A673 (cell line): Measurements from ENCODE around the gene CELF4. TPM values are rescaled to one million over a fixed set of nuclear protein-coding genes. Genes with fewer than 3 reads are reported as not detected.

Experiments used
- BruUV-seq: library from RNA; stranded (reverse); fragments of 400-500 nt; replicated peaks from 2 replicates; lab custom pipeline; 2021; lab: Mats Ljungman, UMichigan
- CTCF ChIA-PET: fragments of 300-600 bp; sonication (Branson Sonifier 250); formaldehyde crosslinking; loops from one replicate; lab custom pipeline; 2022; ENCODE audit warnings: antibody characterized with exemption; lab: Charles Lee
- POLR2A ChIA-PET: fragments of 300-600 bp; sonication (Branson Sonifier 250); formaldehyde crosslinking; loops from one replicate; lab custom pipeline; 2022; ENCODE audit warnings: antibody characterized with exemption; ENCODE audit not compliant: low non-redundant PET; lab: Charles Lee
- DNase-seq: peaks from one replicate; pipeline ENCODE4 v3.0.0-alpha.2; 2015; ENCODE audit warnings: low spot score
- H3K27ac ChIP-seq: fragments of 200-600 bp; sonication (generic); 2 replicates; pipeline ENCODE4 v1.5.1; 2016; ENCODE audit warnings: mixed run types, low read depth, mild to moderate bottlenecking, mixed read lengths, antibody characterized with exemption, low read length; ENCODE audit not compliant: poor library complexity, severe bottlenecking
- H3K27me3 ChIP-seq: fragments of 200-600 bp; sonication (generic); replicated peaks from 2 replicates; pipeline ENCODE4 v1.6.1; 2017; ENCODE audit warnings: mixed run types, low read depth, mild to moderate bottlenecking, mixed read lengths, antibody characterized with exemption, low read length; ENCODE audit not compliant: insufficient read depth, poor library complexity
- H3K36me3 ChIP-seq: fragments of 200-600 bp; sonication (generic); 2 replicates; pipeline ENCODE4 v1.6.1; 2016; ENCODE audit warnings: mixed run types, mild to moderate bottlenecking, mixed read lengths, antibody characterized with exemption, low read length; ENCODE audit not compliant: insufficient read depth, poor library complexity, severe bottlenecking
- H3K4me1 ChIP-seq: fragments of 200-600 bp; sonication (generic); 2 replicates; pipeline ENCODE4 v1.6.1; 2017; ENCODE audit warnings: mixed run types, mild to moderate bottlenecking, mixed read lengths, antibody characterized with exemption, low read length; ENCODE audit not compliant: insufficient read depth, poor library complexity, severe bottlenecking
- H3K4me3 ChIP-seq: fragments of 200-600 bp; sonication (generic); 2 replicates; pipeline ENCODE4 v1.5.1; 2016; ENCODE audit warnings: low read depth, mixed run types, mild to moderate bottlenecking, mixed read lengths, low read length; ENCODE audit not compliant: poor library complexity, severe bottlenecking
- H3K9me3 ChIP-seq: fragments of 200-600 bp; sonication (generic); 2 replicates; pipeline ENCODE4 v1.6.1; 2016; ENCODE audit warnings: mixed run types, low read depth, mild to moderate bottlenecking, mixed read lengths, antibody characterized with exemption, low read length; ENCODE audit not compliant: poor library complexity, severe bottlenecking
- EZH2 ChIP-seq: fragments of 200-600 bp; sonication (generic); IDR thresholded peaks from 2 replicates; pipeline ENCODE4 v1.6.1; 2017; ENCODE audit warnings: borderline replicate concordance, low read depth, mild to moderate bottlenecking, mixed read lengths, antibody characterized with exemption, low read length; ENCODE audit not compliant: poor library complexity, severe bottlenecking
- intact Hi-C: fragments of 100-400 bp; cut with micrococcal nuclease; formaldehyde crosslinking; loops from one replicate; pipeline ENCODE4 v1.10.0; 2022; ENCODE audit not compliant: unreplicated experiment
- total RNA-seq: library from RNA; stranded (reverse); gene quantifications from 2 replicates; pipeline ENCODE4 v1.2.3, GENCODE V29; 2021
- TF ChIP-seq, protein P1 (sequence below): fragments of 300-800, 200-600 bp; sonication (generic); conservative IDR thresholded peaks from 2 replicates; pipeline ENCODE4 v1.5.1; 2017; ENCODE audit warnings: low read depth, mild to moderate bottlenecking, antibody characterized with exemption, low read length, moderate library complexity, mixed read lengths

CELF4 gene
- total RNA-seq, 1 experiment from 2014 or later: not detected

DNA sequence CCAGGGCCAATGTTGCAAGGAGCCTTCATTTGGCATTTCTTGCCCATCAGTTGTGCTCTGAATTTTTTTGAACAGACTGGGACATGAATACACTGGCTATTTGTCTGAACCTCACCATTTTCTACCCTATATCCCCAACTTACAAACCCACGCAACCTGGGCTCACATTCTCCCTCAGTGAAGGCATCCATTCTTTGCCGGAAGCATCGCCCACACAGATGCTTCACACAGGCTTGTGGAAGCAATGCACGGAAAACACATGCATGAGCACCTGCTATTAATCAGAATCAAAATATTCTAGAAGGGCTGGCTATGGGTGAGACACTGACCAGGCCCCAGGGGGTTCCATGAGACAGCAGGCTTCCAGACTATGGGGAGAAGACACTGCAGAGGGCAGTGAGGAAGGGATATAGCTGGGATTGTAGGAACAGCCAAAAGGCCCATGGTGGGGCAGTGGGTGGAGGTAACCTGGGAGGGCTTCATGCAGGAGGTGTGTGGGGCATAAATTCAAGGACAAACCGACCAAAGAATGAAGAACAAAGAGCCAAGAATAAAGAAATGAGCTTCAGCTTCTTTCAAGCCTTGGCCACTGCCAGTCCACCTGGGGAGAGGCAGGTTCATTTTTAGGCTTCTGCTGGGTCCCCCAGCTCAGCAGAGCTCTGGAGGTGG is 261.5 kb downstream of the CELF4 start:
- Histone ChIP-seq H3K27me3 (no peaks in the 10 kb centered on the region), H3K36me3 (no peaks in the 10 kb centered on the region), H3K27ac (no peak overlapping the region), H3K4me3 (no peak overlapping the region), H3K9me3 (no peaks in the 10 kb centered on the region), H3K4me1 (peaks cover 6% of the 10 kb centered on the region)
- ChIA-PET POLR2A (no interaction called here), CTCF (no interaction called here)
- no TSS peak for BruUV-seq
- DNase-seq: no peak
- intact Hi-C loops: no loop called here
- TF ChIP-seq EZH2: no peak
- TF ChIP-seq, protein P1, sequence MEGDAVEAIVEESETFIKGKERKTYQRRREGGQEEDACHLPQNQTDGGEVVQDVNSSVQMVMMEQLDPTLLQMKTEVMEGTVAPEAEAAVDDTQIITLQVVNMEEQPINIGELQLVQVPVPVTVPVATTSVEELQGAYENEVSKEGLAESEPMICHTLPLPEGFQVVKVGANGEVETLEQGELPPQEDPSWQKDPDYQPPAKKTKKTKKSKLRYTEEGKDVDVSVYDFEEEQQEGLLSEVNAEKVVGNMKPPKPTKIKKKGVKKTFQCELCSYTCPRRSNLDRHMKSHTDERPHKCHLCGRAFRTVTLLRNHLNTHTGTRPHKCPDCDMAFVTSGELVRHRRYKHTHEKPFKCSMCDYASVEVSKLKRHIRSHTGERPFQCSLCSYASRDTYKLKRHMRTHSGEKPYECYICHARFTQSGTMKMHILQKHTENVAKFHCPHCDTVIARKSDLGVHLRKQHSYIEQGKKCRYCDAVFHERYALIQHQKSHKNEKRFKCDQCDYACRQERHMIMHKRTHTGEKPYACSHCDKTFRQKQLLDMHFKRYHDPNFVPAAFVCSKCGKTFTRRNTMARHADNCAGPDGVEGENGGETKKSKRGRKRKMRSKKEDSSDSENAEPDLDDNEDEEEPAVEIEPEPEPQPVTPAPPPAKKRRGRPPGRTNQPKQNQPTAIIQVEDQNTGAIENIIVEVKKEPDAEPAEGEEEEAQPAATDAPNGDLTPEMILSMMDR: no peak

DNA sequence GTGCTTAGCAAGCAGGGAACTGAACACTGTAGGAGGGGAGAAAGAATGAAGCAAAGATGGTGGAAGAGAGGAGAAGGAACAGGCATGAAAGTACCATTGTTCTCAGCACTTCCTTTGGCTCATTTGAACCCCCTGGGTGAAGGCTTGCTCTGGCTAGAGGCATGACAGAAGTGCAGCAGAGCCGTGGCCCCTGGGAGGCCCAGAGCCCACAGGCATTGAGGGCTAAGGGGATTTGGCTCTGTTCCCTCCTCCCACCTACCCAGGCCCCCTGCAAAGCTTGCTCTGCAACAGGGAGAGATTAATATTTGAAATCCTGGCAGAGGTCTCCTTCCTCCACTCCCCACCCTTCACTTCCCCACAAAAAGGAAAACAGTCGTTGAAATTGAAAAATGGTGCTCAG is 262.6 kb downstream of the CELF4 start:
- H3K27ac ChIP-seq: no peak overlapping the region
- H3K9me3 ChIP-seq: no peaks in the 10 kb centered on the region
- intact Hi-C loops: no loop called here
- no peak for TF ChIP-seq EZH2
- TF ChIP-seq, protein P1: no peak
- ChIA-PET CTCF (no interaction called here), POLR2A (no interaction called here)
- BruUV-seq: no TSS peak
- no peak overlapping the region for H3K4me3 ChIP-seq
- no peaks in the 10 kb centered on the region for H3K36me3 ChIP-seq
- no peak for DNase-seq
- no peaks in the 10 kb centered on the region for H3K27me3 ChIP-seq
- peaks cover 9% of the 10 kb centered on the region for H3K4me1 ChIP-seq

DNA sequence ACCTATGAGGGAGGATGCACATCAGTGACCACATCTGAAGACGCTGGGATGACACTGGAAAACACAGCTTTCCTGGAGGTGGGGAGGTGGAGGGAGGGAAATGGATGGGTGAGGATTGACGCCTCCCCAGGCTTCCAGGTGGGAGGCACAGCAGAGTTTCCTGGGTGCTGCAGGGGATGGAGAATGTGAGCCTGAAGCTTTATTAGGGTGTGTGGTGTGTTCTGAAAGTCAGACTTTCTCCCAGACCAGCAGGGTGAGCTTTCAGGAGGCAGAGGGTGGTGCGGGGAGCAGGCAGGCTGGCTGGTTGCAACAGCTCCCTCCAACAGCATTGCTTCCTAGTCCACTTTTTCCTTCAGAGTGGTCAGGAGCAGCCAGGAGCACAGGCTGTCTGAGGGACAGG is 263.1 kb downstream of the CELF4 start:
- no peak for TF ChIP-seq EZH2
- TF ChIP-seq, protein P1: no peak
- CTCF ChIA-PET: no interaction called here
- intact Hi-C loops: no loop called here

More for the DNA sequence above, 263.1 kb downstream of the CELF4 start:
- no peak overlapping the region for H3K27ac ChIP-seq
- H3K36me3 ChIP-seq: no peaks in the 10 kb centered on the region
- no peak overlapping the region for H3K4me3 ChIP-seq
- peaks cover 9% of the 10 kb centered on the region for H3K4me1 ChIP-seq
- BruUV-seq: no TSS peak
- DNase-seq: no peak
- no peaks in the 10 kb centered on the region for H3K9me3 ChIP-seq
- H3K27me3 ChIP-seq: no peaks in the 10 kb centered on the region
- POLR2A ChIA-PET: no interaction called here
